ENCODE measurements around the gene LRRC75A.

DNA sequence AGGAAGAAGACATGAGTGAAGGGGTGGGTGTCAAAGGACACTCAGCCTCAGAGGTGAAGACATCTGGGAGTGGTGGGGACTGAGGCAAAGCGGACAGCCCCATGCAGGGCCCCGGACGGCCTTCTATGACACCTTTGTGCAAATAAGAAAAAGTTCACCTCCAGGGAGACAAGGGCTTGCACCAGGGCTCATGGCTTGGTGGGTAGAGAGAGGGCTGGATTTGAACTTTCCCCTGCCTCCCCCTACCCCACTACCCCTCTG lies 30.5 kb downstream of the LRRC75A start:
- TF ChIP-seq, protein P1, sequence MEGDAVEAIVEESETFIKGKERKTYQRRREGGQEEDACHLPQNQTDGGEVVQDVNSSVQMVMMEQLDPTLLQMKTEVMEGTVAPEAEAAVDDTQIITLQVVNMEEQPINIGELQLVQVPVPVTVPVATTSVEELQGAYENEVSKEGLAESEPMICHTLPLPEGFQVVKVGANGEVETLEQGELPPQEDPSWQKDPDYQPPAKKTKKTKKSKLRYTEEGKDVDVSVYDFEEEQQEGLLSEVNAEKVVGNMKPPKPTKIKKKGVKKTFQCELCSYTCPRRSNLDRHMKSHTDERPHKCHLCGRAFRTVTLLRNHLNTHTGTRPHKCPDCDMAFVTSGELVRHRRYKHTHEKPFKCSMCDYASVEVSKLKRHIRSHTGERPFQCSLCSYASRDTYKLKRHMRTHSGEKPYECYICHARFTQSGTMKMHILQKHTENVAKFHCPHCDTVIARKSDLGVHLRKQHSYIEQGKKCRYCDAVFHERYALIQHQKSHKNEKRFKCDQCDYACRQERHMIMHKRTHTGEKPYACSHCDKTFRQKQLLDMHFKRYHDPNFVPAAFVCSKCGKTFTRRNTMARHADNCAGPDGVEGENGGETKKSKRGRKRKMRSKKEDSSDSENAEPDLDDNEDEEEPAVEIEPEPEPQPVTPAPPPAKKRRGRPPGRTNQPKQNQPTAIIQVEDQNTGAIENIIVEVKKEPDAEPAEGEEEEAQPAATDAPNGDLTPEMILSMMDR (IDR thresholded peaks at IDR 0.05), result no peak
- no peak for TF ChIP-seq POLR2A (IDR thresholded peaks at IDR 0.05)

All from uterus (tissue), 2 donors.